HuH-7.5 (cell line): ENCODE data around the gene GDF2.

Experiments
- DNase-seq: peaks from one replicate; pipeline ENCODE4 v3.0.0; 2011; ENCODE audit warnings: low spot score

Gene GDF2

DNA sequence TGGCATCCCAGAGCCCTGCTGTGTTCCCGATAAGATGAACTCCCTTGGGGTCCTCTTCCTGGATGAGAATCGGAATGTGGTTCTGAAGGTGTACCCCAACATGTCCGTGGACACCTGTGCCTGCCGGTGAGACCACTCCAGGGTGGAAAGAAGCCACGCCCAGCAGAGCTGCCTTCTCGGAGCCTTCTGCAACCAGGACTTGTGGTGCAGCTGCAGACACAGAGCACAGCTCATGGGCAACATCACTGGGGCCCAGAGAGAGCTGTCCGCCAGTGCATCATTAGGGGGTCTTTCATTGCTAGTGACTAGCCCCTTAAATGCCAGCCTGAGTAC is 9.6 kb upstream of the GDF2 start:
- no peak for DNase-seq

DNA sequence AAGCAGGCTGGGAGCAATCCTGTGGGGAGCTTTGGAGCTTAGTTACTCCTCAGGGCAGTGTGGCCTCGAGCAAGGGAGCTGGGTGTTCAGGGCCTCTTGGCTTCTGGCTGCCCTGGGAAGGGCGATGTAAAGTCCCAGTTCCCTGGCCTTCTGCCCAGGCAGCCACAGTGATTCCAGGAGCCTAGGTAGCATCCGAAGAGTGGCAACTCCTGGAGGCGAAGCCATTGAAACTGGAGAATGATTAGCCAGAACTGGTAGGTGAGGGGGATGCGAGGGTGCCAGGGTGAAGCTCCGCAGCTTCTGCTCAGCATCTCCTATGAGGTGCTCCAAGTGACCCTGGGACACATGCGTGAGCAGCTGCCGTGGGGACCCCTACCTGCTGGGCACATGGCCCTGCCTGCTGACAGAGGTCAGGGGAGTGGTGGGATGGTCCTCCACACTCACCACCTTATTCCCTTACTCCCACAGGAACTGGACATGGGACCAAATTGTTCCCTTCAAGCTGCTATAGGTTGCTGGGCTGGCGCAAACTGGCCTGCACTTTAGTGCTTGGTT is 7.8 kb upstream of the GDF2 start:
- no peak for DNase-seq

DNA sequence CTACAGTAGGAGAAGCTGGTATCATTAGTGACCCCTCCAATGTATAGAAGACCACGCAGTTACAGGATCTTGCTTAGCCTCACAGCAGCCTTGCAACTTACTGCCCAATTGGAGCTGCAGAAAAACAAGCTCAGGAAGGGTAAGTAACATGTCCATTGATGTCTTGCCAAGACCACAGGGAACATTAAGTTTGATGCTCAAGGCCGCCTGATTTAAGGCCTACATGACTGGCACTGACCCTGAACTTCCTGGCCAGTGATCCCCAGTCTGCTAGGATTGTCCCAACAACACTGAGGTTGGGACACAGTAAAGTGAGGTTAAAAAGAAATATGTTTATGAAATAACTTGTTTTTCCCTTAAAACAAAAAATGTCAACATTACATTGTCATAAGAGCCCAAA is 6.8 kb upstream of the GDF2 start:
- no peak for DNase-seq

DNA sequence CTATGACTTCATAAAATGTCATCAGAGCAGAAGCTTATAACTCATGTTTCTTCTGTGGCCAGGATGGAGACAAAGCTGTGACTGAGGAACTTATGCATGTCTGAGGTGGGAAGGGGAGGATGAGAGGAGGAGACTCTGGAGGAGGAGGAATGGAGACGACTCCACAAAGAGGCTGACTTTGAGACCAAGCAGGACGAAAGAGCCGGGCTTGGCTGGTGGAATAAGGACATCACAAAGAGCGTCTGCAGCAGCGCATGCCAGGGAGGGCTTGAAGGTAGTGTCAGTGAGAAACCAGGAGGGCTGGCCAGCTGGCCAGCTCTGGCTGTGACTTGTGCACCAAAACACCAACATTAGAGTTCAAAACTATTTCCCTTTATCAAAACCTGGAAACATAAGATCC is 6.1 kb upstream of the GDF2 start:
- no peak for DNase-seq

DNA sequence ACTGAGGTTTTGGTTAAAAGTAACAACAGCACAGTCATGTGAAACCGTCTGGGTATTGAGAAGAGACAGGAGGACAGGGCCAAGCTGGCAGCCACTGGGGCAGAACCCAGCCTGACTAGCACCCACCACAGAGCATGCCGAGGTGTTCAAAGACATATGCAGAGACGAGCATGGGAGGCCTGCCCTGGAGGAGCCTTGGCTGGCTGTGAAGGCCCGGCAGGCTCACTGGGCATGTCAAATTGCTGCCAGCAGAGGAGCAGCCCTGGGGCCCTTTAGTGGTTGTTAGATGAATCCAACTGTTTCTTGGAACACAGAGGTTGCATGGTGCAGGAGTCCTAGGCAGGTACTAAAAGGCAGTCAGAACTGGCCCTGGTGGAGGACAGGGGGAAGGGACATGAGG is 5.0 kb upstream of the GDF2 start:
- no peak for DNase-seq

DNA sequence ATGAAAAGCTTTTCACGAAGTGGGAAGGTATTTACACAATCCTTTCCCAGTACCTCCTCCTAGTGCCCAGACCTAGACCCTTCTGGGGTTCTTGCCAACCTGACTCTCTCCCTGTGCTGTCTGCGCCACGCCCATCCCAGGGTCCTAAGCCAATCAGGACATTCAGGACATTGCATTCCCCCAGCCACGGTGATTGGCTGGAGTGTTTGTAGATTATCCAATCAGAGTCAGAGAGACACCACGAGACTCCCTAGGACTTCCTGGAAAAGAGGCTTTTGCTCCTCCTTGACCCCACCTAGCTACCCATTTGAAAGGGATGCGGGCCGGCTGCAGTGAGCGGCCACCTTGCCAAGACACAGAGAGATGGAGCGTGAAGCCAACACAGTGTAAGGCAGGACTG is 3.5 kb upstream of the GDF2 start:
- DNase-seq, result no peak

DNA sequence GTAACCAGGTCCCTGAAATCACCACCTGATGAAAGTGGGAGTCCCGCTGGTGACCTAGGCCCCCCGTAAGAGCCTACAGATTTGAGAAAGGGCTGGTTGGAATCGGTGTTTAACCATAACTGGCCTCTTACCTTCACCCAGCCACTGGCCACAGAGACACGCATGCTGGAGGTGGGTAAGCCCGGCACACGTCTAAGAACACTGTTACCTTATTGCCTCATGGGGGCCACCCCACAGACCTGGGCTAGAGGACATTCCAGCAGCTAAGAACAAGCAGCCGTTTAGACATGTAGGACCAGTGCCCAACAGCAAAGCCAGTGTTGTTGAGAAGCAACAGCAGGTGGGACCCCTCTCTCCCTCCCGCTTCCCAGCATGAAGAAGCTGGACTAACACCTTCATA is 2.5 kb upstream of the GDF2 start:
- no peak for DNase-seq

DNA sequence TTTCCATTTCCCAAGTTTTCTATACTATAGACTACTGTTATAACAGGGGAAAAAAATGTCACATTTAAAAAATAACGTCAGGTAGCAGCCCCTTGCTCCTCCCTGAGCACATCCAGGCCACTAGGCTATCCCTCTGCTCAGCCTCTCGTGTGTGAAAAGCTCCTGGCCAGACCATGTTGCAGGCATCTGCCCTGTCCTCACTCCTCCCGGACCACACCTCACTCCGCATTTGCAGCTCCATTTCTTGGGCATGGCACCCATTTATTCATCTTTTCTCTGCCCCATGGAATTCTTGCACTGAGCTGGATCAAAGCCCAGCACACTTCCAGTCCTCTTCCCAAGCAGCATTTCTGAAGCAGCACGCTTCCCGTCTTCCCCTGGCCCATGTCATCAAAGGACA is 1.4 kb upstream of the GDF2 start:
- DNase-seq, result no peak

DNA sequence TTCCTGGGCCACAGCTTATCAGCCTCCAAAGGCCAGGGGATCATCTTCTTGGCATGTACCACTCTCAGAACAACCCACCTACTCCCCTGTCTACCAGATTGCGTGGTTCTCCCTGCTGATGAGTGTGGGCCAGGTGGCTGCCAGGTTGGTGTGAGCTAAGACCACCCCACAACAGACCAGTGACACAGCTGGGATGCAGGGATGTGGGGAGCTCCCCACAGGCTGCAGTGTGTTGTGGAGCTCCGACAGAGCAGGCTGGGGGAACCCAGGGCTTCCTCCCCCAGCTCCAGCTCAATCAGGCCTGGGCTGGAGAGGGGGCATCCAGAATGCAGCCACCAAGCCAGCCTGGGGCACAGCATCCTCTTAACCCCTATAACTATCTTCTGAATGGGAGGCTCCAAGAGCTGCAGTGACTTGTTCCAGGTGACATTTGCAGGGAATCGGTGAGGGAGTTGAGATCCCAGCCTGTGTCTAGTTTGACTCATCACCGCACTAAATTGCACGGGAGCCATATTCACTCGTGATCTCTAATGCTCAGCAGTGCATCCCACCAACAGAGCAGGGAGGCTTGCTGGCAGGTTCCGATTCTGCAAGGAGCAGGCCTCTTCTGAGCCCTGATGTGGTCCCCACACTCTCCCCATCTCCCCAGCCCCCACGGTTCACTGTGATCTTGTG is 596 bp upstream of the GDF2 start:
- no peak for DNase-seq

DNA sequence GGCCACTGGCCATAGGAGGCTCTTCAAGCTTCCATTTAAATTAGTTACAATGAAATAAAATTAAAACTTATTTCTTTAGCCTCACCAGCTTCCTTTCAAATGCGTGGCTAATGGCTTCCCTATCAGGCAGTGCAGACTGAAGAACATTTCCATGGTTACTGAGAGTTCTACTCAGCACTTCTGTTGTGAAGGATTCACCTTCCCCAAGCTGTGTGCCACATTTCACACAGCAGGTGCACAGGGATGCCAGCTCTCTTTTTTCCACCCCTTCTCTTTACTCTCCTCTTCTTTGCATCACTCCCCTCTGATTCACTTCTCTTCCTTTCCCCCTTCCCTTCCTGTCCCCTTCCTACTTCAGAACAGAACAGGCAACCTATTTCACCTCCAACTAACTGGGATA is 833 bp downstream of the GDF2 start:
- no peak for DNase-seq

DNA sequence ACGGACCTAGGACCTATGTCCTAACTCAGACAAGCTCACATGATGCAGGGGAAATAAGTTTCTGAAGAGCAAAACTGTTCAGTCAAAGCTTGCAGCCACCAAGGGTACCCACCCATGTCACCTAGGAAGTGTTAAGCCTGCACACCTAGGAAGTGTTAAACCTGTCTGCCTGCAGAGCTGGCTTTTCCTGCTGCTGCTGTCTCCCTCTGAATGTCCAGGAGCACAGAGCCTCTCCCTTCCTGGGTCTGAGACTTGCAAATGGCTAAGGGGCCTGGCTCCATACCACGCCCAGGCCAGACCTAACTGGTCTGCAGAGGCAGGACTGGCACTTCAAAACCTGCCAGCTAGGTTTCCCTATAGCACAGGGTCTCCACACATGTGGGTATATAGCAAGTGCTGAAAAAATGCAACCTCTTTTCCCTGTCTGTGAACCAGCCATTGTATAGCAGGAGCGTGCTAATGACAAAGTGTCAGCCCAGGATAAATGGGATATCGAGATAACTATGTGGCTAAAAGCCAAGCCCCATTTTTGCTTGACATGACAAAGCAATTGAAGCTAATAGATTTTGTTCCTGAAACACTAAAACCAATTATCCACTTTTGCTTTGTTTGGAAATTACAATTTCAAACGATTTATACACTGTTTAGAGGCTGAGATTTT is 1.5 kb downstream of the GDF2 start:
- DNase-seq, result no peak

DNA sequence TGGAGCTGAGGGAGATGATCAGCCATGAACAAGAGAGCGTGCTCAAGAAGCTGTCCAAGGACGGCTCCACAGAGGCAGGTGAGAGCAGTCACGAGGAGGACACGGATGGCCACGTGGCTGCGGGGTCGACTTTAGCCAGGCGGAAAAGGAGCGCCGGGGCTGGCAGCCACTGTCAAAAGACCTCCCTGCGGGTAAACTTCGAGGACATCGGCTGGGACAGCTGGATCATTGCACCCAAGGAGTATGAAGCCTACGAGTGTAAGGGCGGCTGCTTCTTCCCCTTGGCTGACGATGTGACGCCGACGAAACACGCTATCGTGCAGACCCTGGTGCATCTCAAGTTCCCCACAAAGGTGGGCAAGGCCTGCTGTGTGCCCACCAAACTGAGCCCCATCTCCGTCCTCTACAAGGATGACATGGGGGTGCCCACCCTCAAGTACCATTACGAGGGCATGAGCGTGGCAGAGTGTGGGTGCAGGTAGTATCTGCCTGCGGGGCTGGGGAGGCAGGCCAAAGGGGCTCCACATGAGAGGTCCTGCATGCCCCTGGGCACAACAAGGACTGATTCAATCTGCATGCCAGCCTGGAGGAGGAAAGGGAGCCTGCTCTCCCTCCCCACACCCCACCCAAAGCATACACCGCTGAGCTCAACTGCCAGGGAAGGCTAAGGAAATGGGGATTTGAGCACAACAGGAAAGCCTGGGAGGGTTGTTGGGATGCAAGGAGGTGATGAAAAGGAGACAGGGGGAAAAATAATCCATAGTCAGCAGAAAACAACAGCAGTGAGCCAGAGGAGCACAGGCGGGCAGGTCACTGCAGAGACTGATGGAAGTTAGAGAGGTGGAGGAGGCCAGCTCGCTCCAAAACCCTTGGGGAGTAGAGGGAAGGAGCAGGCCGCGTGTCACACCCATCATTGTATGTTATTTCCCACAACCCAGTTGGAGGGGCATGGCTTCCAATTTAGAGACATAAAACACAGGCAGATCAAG is 3.3 kb downstream of the GDF2 start:
- no peak for DNase-seq

DNA sequence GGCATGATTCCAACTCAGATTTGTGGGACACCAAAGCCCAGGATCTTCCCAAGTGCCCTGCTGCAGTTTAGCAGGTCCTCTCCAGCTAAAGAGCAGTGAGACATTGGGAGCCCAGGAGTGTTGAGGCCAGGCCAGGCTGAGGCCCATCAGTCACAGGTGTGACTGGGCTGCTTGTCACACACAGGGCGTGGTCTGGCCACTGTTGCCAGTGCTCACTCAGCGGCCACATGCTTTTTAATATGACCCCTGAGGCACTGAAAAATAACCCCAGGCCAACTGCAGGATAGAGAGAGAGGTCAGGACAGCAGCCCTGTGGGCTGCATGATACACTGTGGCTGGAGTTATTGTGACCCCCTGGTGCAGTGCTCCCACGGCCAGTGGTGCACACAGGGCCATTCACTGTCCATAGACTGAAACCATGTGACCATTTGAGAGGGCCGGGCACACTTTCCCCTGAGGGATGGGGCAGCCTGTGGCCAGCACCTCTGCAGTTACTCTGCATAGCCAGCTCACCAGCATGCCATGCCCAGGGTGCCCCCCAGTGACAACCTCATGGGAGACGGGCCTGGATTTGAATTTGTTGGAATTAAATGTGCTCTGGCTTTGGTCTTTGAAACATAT is 4.2 kb downstream of the GDF2 start:
- DNase-seq, result no peak

DNA sequence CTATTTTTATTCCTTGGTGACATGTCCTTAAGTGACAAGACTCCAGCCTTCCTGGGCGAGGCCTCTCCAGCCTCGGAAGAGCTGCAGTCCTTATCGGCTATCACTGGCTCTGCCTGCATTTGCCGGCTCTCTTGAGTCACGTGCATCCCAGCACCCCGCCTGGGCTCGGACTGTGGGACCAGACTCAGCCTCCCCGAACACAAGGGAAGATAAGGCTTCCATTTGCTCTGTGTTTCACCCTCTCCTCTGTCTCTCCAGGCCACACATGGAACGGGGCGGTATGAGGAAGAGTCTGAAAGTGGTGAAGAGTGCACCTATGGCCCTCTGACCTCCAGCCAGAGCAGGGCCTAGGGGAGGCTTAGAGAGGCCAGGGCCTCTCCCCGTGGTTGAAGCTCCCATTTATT is 4.7 kb downstream of the GDF2 start:
- no peak for DNase-seq

DNA sequence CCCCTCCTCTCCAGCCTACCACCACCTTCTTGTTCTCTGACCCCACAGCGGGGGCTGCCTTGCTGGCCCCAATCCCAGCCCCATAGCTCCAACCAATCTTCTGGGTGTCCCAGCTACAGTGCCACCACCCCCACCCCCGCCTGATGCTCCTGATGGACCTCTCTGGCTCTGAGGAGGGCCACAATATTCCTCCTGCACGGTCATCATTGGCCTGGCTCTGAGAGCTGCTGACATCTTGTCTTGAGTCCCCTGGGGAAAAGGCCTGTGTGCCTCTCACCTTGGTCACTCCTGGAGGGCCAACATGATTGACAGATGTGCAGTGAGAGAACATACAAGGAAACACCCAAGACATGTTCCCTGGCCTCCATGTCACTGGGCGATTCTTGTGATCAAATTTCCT is 7.6 kb downstream of the GDF2 start:
- no peak for DNase-seq

DNA sequence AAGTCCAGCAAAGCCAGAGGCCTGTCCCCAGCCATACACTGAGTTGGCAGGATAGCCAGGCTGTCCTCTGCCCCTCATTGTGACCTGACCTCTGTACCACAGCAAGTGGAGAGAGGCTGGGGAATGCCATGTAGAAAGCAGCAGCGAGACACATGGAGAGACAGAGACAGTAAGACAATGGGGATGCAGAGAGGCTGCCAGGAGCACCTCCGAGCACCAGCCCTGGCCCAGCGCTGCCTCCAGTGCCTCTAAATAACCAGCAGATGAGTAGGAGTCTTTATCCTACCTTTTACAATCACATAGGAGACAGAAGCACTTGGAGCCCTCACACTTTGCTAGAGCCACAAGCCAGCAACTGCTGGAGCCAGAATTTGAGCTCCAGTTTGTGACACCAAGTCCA is 8.1 kb downstream of the GDF2 start:
- no peak for DNase-seq

DNA sequence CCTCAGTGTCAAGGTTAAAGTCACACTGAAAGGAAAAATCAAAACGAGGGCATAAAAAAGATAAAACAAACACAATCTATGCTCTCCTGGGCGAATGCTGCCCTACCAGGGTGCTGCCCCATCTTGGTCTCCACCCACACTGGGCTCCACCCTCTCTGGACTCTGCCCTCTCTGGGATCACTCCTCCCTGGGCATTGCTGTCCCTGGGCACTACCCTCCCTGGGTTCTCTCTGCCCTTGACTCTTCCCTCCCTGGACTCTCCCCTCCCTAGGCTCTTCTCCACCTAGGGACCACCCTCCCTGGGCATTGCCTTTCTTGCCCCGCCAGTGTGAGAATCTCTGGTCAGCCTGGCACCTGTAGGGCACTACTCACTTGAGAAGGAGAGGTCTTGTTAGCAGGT is 8.6 kb downstream of the GDF2 start:
- no peak for DNase-seq

DNA sequence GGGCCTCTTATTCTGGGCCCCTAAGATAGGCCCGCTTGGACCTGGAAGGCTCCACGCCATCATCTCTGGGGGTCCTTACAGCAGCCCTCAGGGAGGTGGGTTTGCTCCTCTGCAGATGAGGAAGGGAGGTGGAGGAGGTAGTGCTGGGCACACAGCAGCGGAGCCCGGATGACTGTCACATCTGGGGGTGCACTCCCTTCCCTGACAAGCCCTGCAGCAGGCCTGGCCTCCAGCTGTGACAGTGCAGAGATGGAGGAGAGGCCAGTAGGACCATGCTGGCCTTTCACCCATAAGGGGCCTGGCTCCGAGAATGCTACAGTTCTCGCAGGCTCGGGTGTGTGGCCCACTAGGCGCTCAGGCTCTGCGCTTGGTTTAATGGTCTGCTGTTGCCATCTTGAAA is 9.2 kb downstream of the GDF2 start:
- no peak for DNase-seq

DNA sequence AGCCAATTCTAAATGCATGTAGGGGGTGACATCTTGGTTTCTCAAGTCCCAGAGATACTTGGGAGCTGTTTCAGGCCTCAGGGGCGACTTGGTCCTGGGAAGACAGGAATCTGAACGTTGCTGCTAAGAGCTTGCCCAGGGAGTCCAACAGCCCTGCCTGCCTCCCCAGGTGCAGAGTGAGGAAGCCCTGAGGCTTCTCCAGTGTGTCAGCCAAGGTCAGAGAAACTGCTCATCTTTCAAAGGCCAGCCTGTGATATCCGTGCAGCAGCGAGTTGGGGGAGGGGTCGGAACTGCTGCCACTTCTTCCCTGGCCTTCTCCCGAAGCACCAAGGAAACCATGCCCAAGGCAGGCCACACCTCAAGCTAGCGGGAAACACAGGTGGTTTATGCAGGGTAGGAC is 9.7 kb downstream of the GDF2 start:
- DNase-seq, result no peak

DNA sequence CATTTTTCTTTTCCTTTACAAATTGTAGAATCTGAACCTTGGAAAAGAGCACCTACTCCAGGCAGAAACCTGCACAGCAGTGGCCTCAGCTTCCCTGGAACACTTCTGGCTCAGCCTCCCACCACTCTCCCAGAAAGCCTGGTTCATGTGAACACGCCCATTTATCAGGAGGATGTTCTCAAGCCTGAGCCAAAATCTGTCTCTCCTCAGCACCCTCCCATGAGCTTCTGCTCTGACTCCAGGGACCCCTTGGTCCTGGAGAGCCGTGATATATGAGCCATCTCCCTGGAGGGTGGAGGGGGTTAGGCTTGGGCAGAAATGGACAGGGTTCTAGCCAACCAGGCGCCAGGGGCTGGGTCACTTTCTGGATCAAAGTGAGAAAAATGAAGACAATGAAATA is 10.1 kb downstream of the GDF2 start:
- DNase-seq, result no peak

DNA sequence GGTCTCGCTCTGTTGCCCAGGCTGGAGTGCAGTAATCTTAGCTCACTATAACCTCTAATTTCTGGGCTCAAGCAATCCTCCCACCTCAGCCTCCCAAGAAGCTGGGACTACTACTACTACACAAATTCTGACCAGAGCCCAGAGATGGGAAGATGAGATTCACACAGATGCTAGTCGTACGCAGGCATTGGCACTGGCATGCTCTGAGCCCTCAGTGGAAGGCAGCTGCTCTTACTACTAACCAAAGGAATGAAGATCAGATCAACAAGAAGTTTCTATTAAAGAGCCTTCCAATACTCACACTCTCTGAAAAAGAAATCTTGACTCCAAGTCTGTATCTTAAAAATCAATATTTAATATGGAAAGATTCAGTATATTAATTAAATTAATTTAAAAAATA is 10.7 kb downstream of the GDF2 start:
- no peak for DNase-seq

DNA sequence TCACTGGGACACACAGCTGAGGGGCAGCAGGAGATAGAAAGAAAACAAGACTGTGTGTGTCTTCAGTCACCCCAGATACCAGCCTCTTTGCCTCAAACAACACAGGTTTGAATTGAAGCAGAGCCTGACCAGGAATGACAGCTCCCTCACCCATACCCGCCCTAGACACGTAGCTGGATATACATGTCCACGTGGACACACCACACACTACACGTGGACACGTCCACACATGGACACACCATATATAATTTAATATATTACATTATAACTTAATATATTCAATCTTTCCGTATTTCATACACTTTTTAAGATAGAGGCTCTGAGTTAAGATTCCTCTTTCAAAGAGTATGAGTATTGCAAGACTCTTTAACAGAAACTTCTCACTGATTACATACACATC is 11.3 kb downstream of the GDF2 start:
- no peak for DNase-seq
